H9 (cell line): ENCODE results near the gene CWC15. TPM values are rescaled to one million over a fixed set of nuclear protein-coding genes. Genes with fewer than 3 reads are reported as not detected.

ENCODE experiments used
- DNase-seq: peaks from one replicate; pipeline ENCODE4 v3.0.0-alpha.2; 2017
- H2AFZ ChIP-seq: one replicate; pipeline ENCODE4 v1.6.1; 2013; ENCODE audit warnings: mild to moderate bottlenecking, low read length, control low read depth, moderate library complexity
- H2AK5ac ChIP-seq: 2 replicates; pipeline ENCODE4 v1.6.1; 2013; ENCODE audit warnings: low read length, control low read depth, mixed read lengths; ENCODE audit not compliant: insufficient read length
- H2BK120ac ChIP-seq: one replicate; pipeline ENCODE4 v1.6.1; 2013; ENCODE audit warnings: low read depth, mild to moderate bottlenecking, low read length, control low read depth, inconsistent platforms; ENCODE audit not compliant: poor library complexity, severe bottlenecking
- H2BK12ac ChIP-seq: 2 replicates; pipeline ENCODE4 v1.6.1; 2013; ENCODE audit warnings: low read length, control low read depth, mixed read lengths, low read depth; ENCODE audit not compliant: insufficient read length
- H2BK15ac ChIP-seq: 2 replicates; pipeline ENCODE4 v1.6.1; 2013; ENCODE audit warnings: low read depth, low read length, control low read depth
- H2BK20ac ChIP-seq: one replicate; pipeline ENCODE4 v1.6.1; 2013; ENCODE audit warnings: low read depth, mild to moderate bottlenecking, low read length, control low read depth, inconsistent platforms; ENCODE audit not compliant: poor library complexity, severe bottlenecking
- H2BK5ac ChIP-seq: 2 replicates; pipeline ENCODE4 v1.6.1; 2013; ENCODE audit warnings: low read length, control low read depth, mixed read lengths; ENCODE audit not compliant: insufficient read length
- H3K14ac ChIP-seq: 2 replicates; pipeline ENCODE4 v1.6.1; 2013; ENCODE audit warnings: low read length, control low read depth; ENCODE audit not compliant: insufficient read depth
- H3K18ac ChIP-seq: 2 replicates; pipeline ENCODE4 v1.6.1; 2013; ENCODE audit warnings: low read depth, mild to moderate bottlenecking, mixed read lengths, low read length, control low read depth; ENCODE audit not compliant: insufficient read length
- H3K23ac ChIP-seq: 2 replicates; pipeline ENCODE4 v1.6.1; 2013; ENCODE audit warnings: low read length, control low read depth, mixed read lengths, low read depth; ENCODE audit not compliant: insufficient read length
- H3K23me2 ChIP-seq: 2 replicates; pipeline ENCODE4 v1.6.1; 2013; ENCODE audit warnings: low read depth, mild to moderate bottlenecking, mixed read lengths, low read length, control low read depth; ENCODE audit not compliant: insufficient read length, poor library complexity, severe bottlenecking
- H3K27ac ChIP-seq: 2 replicates; pipeline ENCODE4 v1.5.1; 2013; ENCODE audit warnings: low read length, control low read depth, mixed read lengths, low read depth; ENCODE audit not compliant: insufficient read length
- H3K27me3 ChIP-seq: 2 replicates; pipeline ENCODE4 v1.6.1; 2013; ENCODE audit warnings: low read length, control low read depth, inconsistent platforms; ENCODE audit not compliant: insufficient read depth
- H3K4ac ChIP-seq: 2 replicates; pipeline ENCODE4 v1.6.1; 2013; ENCODE audit warnings: low read depth, mild to moderate bottlenecking, control low read depth, inconsistent platforms, low read length, moderate library complexity
- H3K4me1 ChIP-seq: 2 replicates; pipeline ENCODE4 v1.6.1; 2013; ENCODE audit warnings: low read length, control low read depth, inconsistent platforms; ENCODE audit not compliant: insufficient read depth
- H3K4me2 ChIP-seq: 2 replicates; pipeline ENCODE4 v1.6.1; 2013; ENCODE audit warnings: low read length, control low read depth, mixed read lengths; ENCODE audit not compliant: insufficient read length, insufficient read depth
- H3K56ac ChIP-seq: 2 replicates; pipeline ENCODE4 v1.6.1; 2013; ENCODE audit warnings: low read depth, mild to moderate bottlenecking, mixed read lengths, low read length, control low read depth; ENCODE audit not compliant: insufficient read length
- H3K79me1 ChIP-seq: 2 replicates; pipeline ENCODE4 v1.6.1; 2013; ENCODE audit warnings: low read depth, mild to moderate bottlenecking, moderate library complexity, low read length, control low read depth, inconsistent platforms; ENCODE audit not compliant: insufficient read depth, poor library complexity, severe bottlenecking
- H3K79me2 ChIP-seq: 2 replicates; pipeline ENCODE4 v1.6.1; 2013; ENCODE audit warnings: low read length, control low read depth, inconsistent platforms; ENCODE audit not compliant: insufficient read depth
- H3K9ac ChIP-seq: 2 replicates; pipeline ENCODE4 v1.6.1; 2013; ENCODE audit warnings: low read length, control low read depth, mixed read lengths; ENCODE audit not compliant: insufficient read length; ENCODE audit errors: extremely low read depth
- H3K9me3 ChIP-seq: one replicate; pipeline ENCODE4 v1.6.1; 2013; ENCODE audit warnings: low read depth, low read length, inconsistent platforms; ENCODE audit not compliant: control insufficient read depth
- H3T11ph ChIP-seq: one replicate; pipeline ENCODE4 v1.6.1; 2013; ENCODE audit warnings: mild to moderate bottlenecking, low read length, control low read depth, inconsistent platforms
- H4K20me1 ChIP-seq: one replicate; pipeline ENCODE4 v1.6.1; 2013; ENCODE audit not compliant: control insufficient read depth, insufficient read length, insufficient read depth
- H4K5ac ChIP-seq: 2 replicates; pipeline ENCODE4 v1.6.1; 2013; ENCODE audit warnings: low read depth, mild to moderate bottlenecking, mixed read lengths, low read length, control low read depth; ENCODE audit not compliant: insufficient read length
- H4K8ac ChIP-seq: replicated peaks from 2 replicates; pipeline ENCODE4 v1.6.1; 2013; ENCODE audit warnings: low read length, control low read depth, mixed read lengths, low read depth; ENCODE audit not compliant: insufficient read length
- H4K91ac ChIP-seq: 2 replicates; pipeline ENCODE4 v1.6.1; 2013; ENCODE audit warnings: low read depth, mild to moderate bottlenecking, moderate library complexity, mixed read lengths, low read length, control low read depth; ENCODE audit not compliant: insufficient read length
- H3K27ac Mint-ChIP-seq, 3 experiments: 2 replicates in 2 of 3; 3 replicates in 1 of 3; pipeline ENCODE4 v1.8.0; 2020 to 2021; ENCODE audit warnings: mixed read lengths in 3 of 3, mild to moderate bottlenecking in 1 of 3, moderate library complexity in 1 of 3
- H3K27me3 Mint-ChIP-seq: 2 replicates; pipeline ENCODE4 v1.8.0; 2021; ENCODE audit warnings: low read depth, mild to moderate bottlenecking, moderate library complexity, mixed read lengths
- H3K36me3 Mint-ChIP-seq, 3 experiments: 2 replicates in 2 of 3; 3 replicates in 1 of 3; pipeline ENCODE4 v1.8.0; 2020 to 2021; ENCODE audit warnings: low read depth in 3 of 3, mixed read lengths in 3 of 3; ENCODE audit not compliant: insufficient read depth in 1 of 3
- H3K4me1 Mint-ChIP-seq, 2 experiments: 2 replicates each; pipeline ENCODE4 v1.8.0; 2020; ENCODE audit warnings: mixed read lengths in 2 of 2
- H3K4me3 Mint-ChIP-seq, 2 experiments: 2 replicates in 1 of 2; 3 replicates in 1 of 2; pipeline ENCODE4 v1.8.0; 2020 to 2021; ENCODE audit warnings: mild to moderate bottlenecking in 2 of 2, mixed read lengths in 2 of 2, moderate library complexity in 1 of 2
- H3K9me3 Mint-ChIP-seq, 2 experiments: 2 replicates in 1 of 2; 3 replicates in 1 of 2; pipeline ENCODE4 v1.8.0; 2020; ENCODE audit warnings: mild to moderate bottlenecking in 2 of 2, mixed read lengths in 2 of 2, moderate library complexity in 1 of 2
- CTCF ChIP-seq: fragments of 200-600 bp; sonication (generic); conservative IDR thresholded peaks from 3 replicates; pipeline ENCODE4 v1.8.0; 2021; ENCODE audit warnings: antibody characterized with exemption, mild to moderate bottlenecking
- WGBS: extraction: QIAGEN DNeasy Blood & Tissue Kit; methylation state at CpG from one replicate; pipeline ENCODE4 v1.1.7; 2013; ENCODE audit warnings: missing lambda C conversion rate, low lambda C conversion rate, mixed read lengths; ENCODE audit not compliant: insufficient read length; ENCODE audit errors: extremely low coverage; 5-methylcytosine and 5-hydroxymethylcytosine counted together
- total RNA-seq: library from RNA; stranded (reverse); gene quantifications from 2 replicates; pipeline ENCODE4 v1.2.1, GENCODE V29; 2021

Gene CWC15
- total RNA-seq, 1 experiment from 2014 or later: 76.9 TPM

- Histone ChIP-seq H3K9ac (no peak overlapping the region), H4K8ac (no peak overlapping the region), H3K23ac (no peak overlapping the region), H4K91ac (no peak overlapping the region), H3K79me1 (no peaks in the 10 kb centered on the region), H2BK20ac (no peak overlapping the region), H2BK120ac (no peak overlapping the region), H3K4me2 (no peak overlapping the region), H3T11ph (no peak overlapping the region), H3K56ac (no peak overlapping the region), H2AFZ (no peak overlapping the region), H3K9me3 (no peaks in the 10 kb centered on the region), H3K23me2 (no peaks in the 10 kb centered on the region), H3K14ac (no peak overlapping the region), H2AK5ac (no peak overlapping the region), H3K27me3 (no peaks in the 10 kb centered on the region), H2BK12ac (no peak overlapping the region), H3K27ac (no peak overlapping the region), H4K5ac (no peak overlapping the region), H3K4me1 (no peaks in the 10 kb centered on the region), H3K18ac (no peak overlapping the region), H4K20me1 (no peaks in the 10 kb centered on the region), H3K4ac (no peak overlapping the region), H2BK5ac (no peak overlapping the region), H3K79me2 (no peaks in the 10 kb centered on the region), H2BK15ac (no peak overlapping the region)
- Mint-ChIP-seq H3K36me3 (peaks cover 14 to 39% (median 31%) of the 10 kb centered on the region in 3 experiments; a peak in 6 of 7 replicates), H3K4me1 (no peaks in the 10 kb centered on the region), H3K27ac (no peak overlapping the region), H3K9me3 (no peaks in the 10 kb centered on the region), H3K4me3 (no peak overlapping the region), H3K27me3 (no peaks in the 10 kb centered on the region)
- no peak for TF ChIP-seq CTCF
- WGBS: no CpG with 5 or more reads among the region's 2 CpGs
- no peak for DNase-seq
These were observed 12.9 kb downstream of the CWC15 start for GRCh38 chr11:94960488-94960887.
